ENCODE measurements around the gene NCOA3.

NCOA3 gene

GRCh38 chr20:47704746-47705496, 203.2 kb downstream of the NCOA3 start:
- DNase-seq (ENCODE audit: low read depth), result peak; percentile 39

DNA sequence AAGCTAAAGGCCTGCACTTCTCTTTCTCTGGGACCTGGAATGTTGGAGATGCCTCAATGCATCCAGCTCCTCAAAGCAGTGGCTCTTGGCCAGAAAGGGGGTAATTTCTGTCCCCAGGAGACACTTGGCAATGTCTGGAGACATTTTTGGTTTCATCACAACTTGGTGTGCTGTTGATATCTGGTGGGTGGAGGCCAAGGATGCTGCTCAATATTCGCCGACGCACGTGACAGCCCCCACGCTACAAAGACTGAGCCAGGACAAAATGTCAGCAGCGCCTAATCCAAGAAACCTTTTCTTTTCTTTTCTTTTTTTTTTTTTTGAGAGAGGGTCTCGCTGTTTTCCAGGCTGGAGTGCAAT, 203.8 kb downstream of the NCOA3 start:
- DNase-seq (ENCODE audit: low read depth), result no peak
- H3K4me3 ChIP-seq (ENCODE audit: low read length), result no peak overlapping the region
- TF ChIP-seq CTCF (IDR thresholded peaks at IDR 0.05; ENCODE audit: insufficient read depth, low read depth, low read length, missing control alignments), result no peak

More at GRCh38 chr20:47704746-47705496, 203.2 kb downstream of the NCOA3 start:
- TF ChIP-seq CTCF (IDR thresholded peaks at IDR 0.05; ENCODE audit: insufficient read depth, low read depth, low read length, missing control alignments), result no peak
- H3K4me3 ChIP-seq (ENCODE audit: low read length), result no peak overlapping the region

DNA sequence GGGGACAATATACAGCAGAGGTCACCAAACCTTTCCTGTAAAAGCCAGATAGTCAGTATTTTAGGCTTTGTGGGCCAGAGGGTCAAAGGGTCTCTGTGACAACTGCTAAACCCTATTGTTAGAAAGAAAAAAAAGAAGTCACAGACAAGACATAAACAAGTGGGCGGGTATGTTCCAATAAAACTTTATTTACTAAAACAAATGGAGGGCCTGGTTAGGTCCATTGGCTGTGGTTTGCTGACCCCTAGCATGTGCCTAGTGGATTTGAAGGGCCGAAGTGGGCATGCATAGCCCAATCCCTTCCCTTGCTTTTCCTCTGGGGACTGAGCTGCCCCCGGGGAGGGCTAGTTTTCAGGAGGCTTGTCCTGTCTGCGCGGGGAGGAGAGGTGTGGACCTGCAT, 204.7 kb downstream of the NCOA3 start:
- no peak for TF ChIP-seq CTCF (IDR thresholded peaks at IDR 0.05; ENCODE audit: insufficient read depth, low read depth, low read length, missing control alignments)
- no peak for DNase-seq (ENCODE audit: low read depth)

More for the DNA sequence above, 204.7 kb downstream of the NCOA3 start:
- H3K4me3 ChIP-seq (ENCODE audit: low read length), result no peak overlapping the region
